Sigmoid colon (tissue), 4 donors: ENCODE measurements around the gene IL36B.

ENCODE experiments used
- CTCF ChIP-seq, 4 experiments: fragments of 450-650 bp in 3 of 4; fragments of 200-600 bp in 1 of 4; IDR thresholded peaks; one replicate each; pipeline ENCODE4 v1.5.1; 2016 to 2019; ENCODE audit warnings: antibody characterized with exemption in 4 of 4, mild to moderate bottlenecking in 3 of 4, moderate library complexity in 2 of 4
- POLR2AphosphoS5 ChIP-seq, 4 donors: sonication (generic); formaldehyde crosslinking; IDR thresholded peaks; one replicate each; pipeline ENCODE4 v1.6.1; 2017; ENCODE audit warnings: antibody characterized with exemption in 4 of 4

- TF ChIP-seq POLR2AphosphoS5 (IDR thresholded peaks at IDR 0.05) (no peak), CTCF (IDR thresholded peaks at IDR 0.05) (no peak)
Observed at GRCh38 chr2:113052396-113052917, at the start of gene IL36B.
